HEK293T (cell line): ENCODE results near the gene HPF1.

ENCODE experiments used
- CTCF ChIA-PET: fragments of 350-600 bp; formaldehyde crosslinking; extraction: SDS; loops from one replicate; lab custom pipeline; 2021; ENCODE audit warnings: antibody characterized with exemption, inconsistent platforms; lab: Yijun Ruan, JAX
- POLR2A ChIA-PET: fragments of 350-600 bp; formaldehyde crosslinking; extraction: SDS; loops from one replicate; lab custom pipeline; 2020; ENCODE audit warnings: antibody characterized with exemption, inconsistent platforms; lab: Yijun Ruan, JAX
- DNase-seq: peaks from one replicate; pipeline ENCODE4 v3.0.0; 2012; ENCODE audit warnings: mixed read lengths; ENCODE audit errors: extremely low spot score
- ARNT ChIP-seq: fragments of 450-650 bp; IDR thresholded peaks from 2 replicates; pipeline ENCODE4 v1.6.1; 2017; ENCODE audit warnings: mild to moderate bottlenecking
- BHLHE40 ChIP-seq: fragments of 450-650 bp; IDR thresholded peaks from 2 replicates; pipeline ENCODE4 v1.6.1; 2016; ENCODE audit warnings: mild to moderate bottlenecking, moderate library complexity, borderline replicate concordance
- CTBP1 ChIP-seq: fragments of 450-650 bp; IDR thresholded peaks from 2 replicates; pipeline ENCODE4 v1.6.1; 2016; ENCODE audit warnings: borderline replicate concordance
- ELF4 ChIP-seq: fragments of 450-650 bp; IDR thresholded peaks from 2 replicates; pipeline ENCODE4 v1.6.1; 2017; ENCODE audit warnings: antibody characterized with exemption
- FOXA1 ChIP-seq: fragments of 450-650 bp; IDR thresholded peaks from 2 replicates; pipeline ENCODE4 v1.6.1; 2016; ENCODE audit warnings: mild to moderate bottlenecking
- FOXK2 ChIP-seq: fragments of 450-650 bp; IDR thresholded peaks from 2 replicates; pipeline ENCODE4 v1.6.1; 2016; ENCODE audit warnings: mild to moderate bottlenecking
- FOXM1 ChIP-seq: fragments of 450-650 bp; IDR thresholded peaks from 2 replicates; pipeline ENCODE4 v1.6.1; 2017; ENCODE audit warnings: mild to moderate bottlenecking, borderline replicate concordance
- HDGF ChIP-seq: fragments of 450-650 bp; IDR thresholded peaks from 2 replicates; pipeline ENCODE4 v1.6.1; 2017; ENCODE audit warnings: antibody characterized with exemption, borderline replicate concordance
- L3MBTL2 ChIP-seq: fragments of 450-650 bp; conservative IDR thresholded peaks from 2 replicates; pipeline ENCODE4 v1.6.1; 2016; ENCODE audit warnings: mild to moderate bottlenecking
- LEF1 ChIP-seq: fragments of 450-650 bp; IDR thresholded peaks from 2 replicates; pipeline ENCODE4 v1.6.1; 2017; ENCODE audit warnings: mild to moderate bottlenecking, borderline replicate concordance
- NFRKB ChIP-seq: fragments of 450-650 bp; IDR thresholded peaks from 2 replicates; pipeline ENCODE4 v1.6.1; 2016; ENCODE audit warnings: mild to moderate bottlenecking, moderate library complexity
- PKNOX1 ChIP-seq: fragments of 450-650 bp; IDR thresholded peaks from 2 replicates; pipeline ENCODE4 v1.6.1; 2016
- SP1 ChIP-seq: fragments of 450-650 bp; IDR thresholded peaks from 2 replicates; pipeline ENCODE4 v1.6.1; 2017
- SUZ12 ChIP-seq: fragments of 450-650 bp; IDR thresholded peaks from 2 replicates; pipeline ENCODE4 v1.6.1; 2016; ENCODE audit warnings: mild to moderate bottlenecking
- TARDBP ChIP-seq: fragments of 450-650 bp; IDR thresholded peaks from 2 replicates; pipeline ENCODE4 v1.6.1; 2016
- ZNF384 ChIP-seq: fragments of 450-650 bp; IDR thresholded peaks from 2 replicates; pipeline ENCODE4 v1.6.1; 2016

HPF1 gene

GRCh38 chr4:169727616-169728015 is 30.1 kb downstream of the HPF1 start:
- ChIA-PET CTCF (no interaction called here), POLR2A (no interaction called here)
- DNase-seq, result no peak
- TF ChIP-seq ELF4 (no peak), ZNF384 (no peak), LEF1 (no peak), L3MBTL2 (no peak), PKNOX1 (no peak), NFRKB (no peak), FOXM1 (no peak), SUZ12 (no peak), FOXA1 (no peak), ARNT (no peak), HDGF (no peak)

- TF ChIP-seq PKNOX1 (no peak), LEF1 (no peak), SUZ12 (no peak), TARDBP (no peak), FOXA1 (no peak), L3MBTL2 (no peak), FOXM1 (no peak), ZNF384 (no peak), NFRKB (no peak), CTBP1 (no peak), FOXK2 (no peak), BHLHE40 (no peak), SP1 (no peak), ELF4 (no peak)
- DNase-seq, result no peak
- CTCF ChIA-PET, result interaction anchor here (0.6 to 4.0 kb wide), 2 partner anchors 111 to 349 kb away, joined by 3 to 31 read pairs; partner anchors contain the start of gene NEK1
- POLR2A ChIA-PET, result interaction anchor here (1.3 kb wide), 1 partner anchor 112 kb away, joined by 3 read pairs; the partner anchor contains the start of gene NEK1
Measured at GRCh38 chr4:169724260-169724659, 33.5 kb downstream of the HPF1 start.

- ChIA-PET CTCF (interaction anchor here (0.6 to 4.0 kb wide), 4 partner anchors 30 to 292 kb away, joined by 5 to 31 read pairs (median 5); partner anchors contain the start of gene NEK1), POLR2A (interaction anchor here (0.7 to 1.2 kb wide), 4 partner anchors 12 to 369 kb away, joined by 3 to 6 read pairs (median 4); no protein-coding TSS in a partner anchor)
- DNase-seq, result peak; percentile 9
- TF ChIP-seq NFRKB (no peak), PKNOX1 (peak; percentile 64)
Measured at GRCh38 chr4:169723207-169723965, 34.4 kb downstream of the HPF1 start.

GRCh38 chr4:169720529-169720928 is 37.2 kb downstream of the HPF1 start:
- TF ChIP-seq FOXA1 (no peak), L3MBTL2 (no peak), ZNF384 (no peak), HDGF (no peak), SUZ12 (no peak), ARNT (no peak), BHLHE40 (no peak), CTBP1 (no peak), FOXM1 (no peak), NFRKB (no peak), PKNOX1 (no peak), LEF1 (no peak), FOXK2 (no peak), TARDBP (no peak), SP1 (no peak), ELF4 (no peak)
- ChIA-PET CTCF (interaction anchor here (4.0 kb wide), 1 partner anchor 107 kb away, joined by 31 read pairs; the partner anchor contains the start of gene NEK1), POLR2A (no interaction called here)
- no peak for DNase-seq

- ChIA-PET CTCF (no interaction called here), POLR2A (interaction anchor here (0.7 kb wide), 1 partner anchor 96 kb away, joined by 3 read pairs; the partner anchor contains the start of gene CLCN3)
- DNase-seq, result no peak
- no peak for TF ChIP-seq LEF1
- TF ChIP-seq SP1, result no peak
- TF ChIP-seq ARNT, result no peak
- TF ChIP-seq NFRKB, result no peak
- no peak for TF ChIP-seq FOXK2
- TF ChIP-seq CTBP1, result no peak
- no peak for TF ChIP-seq FOXA1
- TF ChIP-seq ELF4, result no peak
- no peak for TF ChIP-seq ZNF384
- no peak for TF ChIP-seq BHLHE40
- no peak for TF ChIP-seq SUZ12
- no peak for TF ChIP-seq PKNOX1
- TF ChIP-seq HDGF, result no peak
- TF ChIP-seq FOXM1, result no peak
- TF ChIP-seq L3MBTL2, result no peak
- TF ChIP-seq TARDBP, result no peak
Measured at GRCh38 chr4:169716677-169717076, 41.1 kb downstream of the HPF1 start.
